ENCODE data around the gene DET1.
"Not testable (repeated sequence)": the region's sequence is repeated elsewhere in the genome, so short reads cannot be mapped to it uniquely, and the experiment has no call there.

The DET1 gene

GRCh38 chr15:88546248-88547129 is at the start of gene DET1:
Gene DET1, minus strand, starts transcription at chr15:88546681. Its CDS starts 14,976 bp downstream, at chr15:88531705.
- DNase-seq, result peak; percentile 94 to 95
- TF ChIP-seq POLR2A (IDR thresholded peaks at IDR 0.05; ENCODE audit: low read length) (no peak), GATA1 (IDR thresholded peaks at IDR 0.05; ENCODE audit: low read depth, low read length) (no peak)

- no peak for DNase-seq
- TF ChIP-seq GATA1 (IDR thresholded peaks at IDR 0.05; ENCODE audit: low read depth, low read length) (no peak), POLR2A (IDR thresholded peaks at IDR 0.05; ENCODE audit: low read length) (no peak)
These were observed 44.9 kb upstream of the DET1 start for GRCh38 chr15:88591384-88591783.

GRCh38 chr15:88590759-88591158 is 44.3 kb upstream of the DET1 start:
- DNase-seq, result no peak
- TF ChIP-seq GATA1 (IDR thresholded peaks at IDR 0.05; ENCODE audit: low read depth, low read length), result no peak
- no peak for TF ChIP-seq POLR2A (IDR thresholded peaks at IDR 0.05; ENCODE audit: low read length)

- no peak for DNase-seq
- no peak for TF ChIP-seq POLR2A (IDR thresholded peaks at IDR 0.05; ENCODE audit: low read length)
- TF ChIP-seq GATA1 (IDR thresholded peaks at IDR 0.05; ENCODE audit: low read depth, low read length), result no peak
These were observed 40.1 kb upstream of the DET1 start for GRCh38 chr15:88586401-88587162.

- DNase-seq, result no peak
- no peak for TF ChIP-seq POLR2A (IDR thresholded peaks at IDR 0.05; ENCODE audit: low read length)
- TF ChIP-seq GATA1 (IDR thresholded peaks at IDR 0.05; ENCODE audit: low read depth, low read length), result no peak
These were observed 34.1 kb upstream of the DET1 start for GRCh38 chr15:88580532-88580931.

GRCh38 chr15:88579322-88579721 is 32.8 kb upstream of the DET1 start:
- DNase-seq, result no peak
- no peak for TF ChIP-seq POLR2A (IDR thresholded peaks at IDR 0.05; ENCODE audit: low read length)
- TF ChIP-seq GATA1 (IDR thresholded peaks at IDR 0.05; ENCODE audit: low read depth, low read length), result no peak

- DNase-seq, result no peak
- TF ChIP-seq POLR2A (IDR thresholded peaks at IDR 0.05; ENCODE audit: low read length), result no peak
- no peak for TF ChIP-seq GATA1 (IDR thresholded peaks at IDR 0.05; ENCODE audit: low read depth, low read length)
These were observed 28.2 kb upstream of the DET1 start for GRCh38 chr15:88574655-88575054.

GRCh38 chr15:88574077-88574476 is 27.6 kb upstream of the DET1 start:
- DNase-seq, result no peak
- TF ChIP-seq POLR2A (IDR thresholded peaks at IDR 0.05; ENCODE audit: low read length) (no peak), GATA1 (IDR thresholded peaks at IDR 0.05; ENCODE audit: low read depth, low read length) (no peak)

GRCh38 chr15:88571852-88572259 is 25.4 kb upstream of the DET1 start:
- TF ChIP-seq POLR2A (IDR thresholded peaks at IDR 0.05; ENCODE audit: low read length) (no peak), GATA1 (IDR thresholded peaks at IDR 0.05; ENCODE audit: low read depth, low read length) (no peak)
- no peak for DNase-seq

GRCh38 chr15:88571153-88571851 is 24.8 kb upstream of the DET1 start:
- TF ChIP-seq POLR2A (IDR thresholded peaks at IDR 0.05; ENCODE audit: low read length) (no peak), GATA1 (IDR thresholded peaks at IDR 0.05; ENCODE audit: low read depth, low read length) (no peak)

GRCh38 chr15:88568589-88568988 is 22.1 kb upstream of the DET1 start:
- TF ChIP-seq POLR2A (IDR thresholded peaks at IDR 0.05; ENCODE audit: low read length), result no peak
- no peak for TF ChIP-seq GATA1 (IDR thresholded peaks at IDR 0.05; ENCODE audit: low read depth, low read length)
- no peak for DNase-seq

More at GRCh38 chr15:88571153-88571851, 24.8 kb upstream of the DET1 start:
- no peak for DNase-seq

- no peak for DNase-seq
- TF ChIP-seq GATA1 (IDR thresholded peaks at IDR 0.05; ENCODE audit: low read depth, low read length), result no peak
- TF ChIP-seq POLR2A (IDR thresholded peaks at IDR 0.05; ENCODE audit: low read length), result no peak
These were observed 18.3 kb upstream of the DET1 start for GRCh38 chr15:88564741-88565140.

GRCh38 chr15:88563638-88564037 is 17.2 kb upstream of the DET1 start:
- no peak for TF ChIP-seq GATA1 (IDR thresholded peaks at IDR 0.05; ENCODE audit: low read depth, low read length)
- TF ChIP-seq POLR2A (IDR thresholded peaks at IDR 0.05; ENCODE audit: low read length), result no peak
- DNase-seq, result no peak

GRCh38 chr15:88559565-88559964 is 13.1 kb upstream of the DET1 start:
- DNase-seq, result not testable (repeated sequence)

GRCh38 chr15:88558026-88558425 is 11.5 kb upstream of the DET1 start:
- DNase-seq, result not testable (repeated sequence)

- not testable (repeated sequence) for DNase-seq
These were observed 1.5 kb upstream of the DET1 start for GRCh38 chr15:88548009-88548408.

- not testable (repeated sequence) for DNase-seq
These were observed 768 bp downstream of the DET1 start for GRCh38 chr15:88545578-88546247.
